Measurements from ENCODE around the gene TMEM45A. TPM values are rescaled to one million over a fixed set of nuclear protein-coding genes. Genes with fewer than 3 reads are reported as not detected.

Gene TMEM45A
- total and polyA plus RNA-seq, 7 donors, result 1.5 to 5.4 (median 1.7) TPM

DNA sequence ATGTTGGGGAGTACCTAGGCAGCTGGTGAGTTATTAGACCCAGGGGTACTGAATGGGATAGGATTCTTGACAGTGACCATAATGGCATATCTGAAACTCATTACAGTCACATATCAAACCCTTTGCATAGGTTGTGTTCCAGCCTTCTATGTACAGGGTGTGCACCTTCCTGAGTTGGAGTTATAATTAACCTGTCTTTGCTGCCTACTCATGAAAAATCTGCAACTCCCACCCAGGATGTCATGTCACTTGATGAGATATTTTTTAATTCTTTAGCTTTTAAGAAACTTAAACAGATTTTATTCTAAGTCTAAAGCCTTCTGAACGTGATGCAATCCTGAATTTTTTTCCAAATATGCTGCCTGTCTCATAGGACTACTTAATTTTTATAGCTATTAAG is 95.8 kb downstream of the TMEM45A start:
- DNase-seq (no peak), ATAC-seq (no peak)
- intact Hi-C loops (cut with DNase I), result loop anchor here in 1 of 2 donors (5.0 kb wide), 1 partner anchor 271 kb away; no protein-coding TSS in a partner anchor
- no peak for TF ChIP-seq CTCF (IDR thresholded peaks at IDR 0.05)
- no peak overlapping the region for H3K4me3 ChIP-seq
- no peaks in the 10 kb centered on the region for H3K4me1 ChIP-seq
- no peak overlapping the region for H3K27ac ChIP-seq
- WGBS, 3 donors, result 70 to 82% (median 81%) methylated on average over 1 of the region's 1 CpG
- no peaks in the 10 kb centered on the region for H3K36me3 ChIP-seq (ENCODE audit: insufficient read depth in 1 of 2, low read depth in 1 of 2)
- no peaks in the 10 kb centered on the region for H3K27me3 ChIP-seq (ENCODE audit: insufficient read depth in 3 of 3, low read length in 2 of 3)
- H3K9me3 ChIP-seq, result no peaks in the 10 kb centered on the region

GRCh38 chr3:100590114-100590839 is 97.9 kb downstream of the TMEM45A start:
- no peak overlapping the region for H3K27ac ChIP-seq
- 22 to 28% (median 28%) methylated on average over 10 of the region's 10 CpGs for WGBS, 3 donors
- no peak for DNase-seq
- no peaks in the 10 kb centered on the region for H3K27me3 ChIP-seq (ENCODE audit: insufficient read depth in 3 of 3, low read length in 2 of 3)
- H3K36me3 ChIP-seq (ENCODE audit: insufficient read depth in 1 of 2, low read depth in 1 of 2), result no peaks in the 10 kb centered on the region
- ATAC-seq, result peak; percentile 81 to 93 (median 83)
- H3K4me1 ChIP-seq, result no peaks in the 10 kb centered on the region
- intact Hi-C loops (cut with DNase I), result loop anchor here (2.0 to 10.0 kb wide), 3 partner anchors 127 to 765 kb away; no protein-coding TSS in a partner anchor
- peak overlapping the region; percentile 32 for H3K4me3 ChIP-seq
- peak; percentile 91 for TF ChIP-seq CTCF (IDR thresholded peaks at IDR 0.05)
- H3K9me3 ChIP-seq, result no peaks in the 10 kb centered on the region

- DNase-seq (no peak), ATAC-seq (no peak)
- no peak for TF ChIP-seq CTCF (IDR thresholded peaks at IDR 0.05)
- H3K4me1 ChIP-seq, result no peaks in the 10 kb centered on the region
- H3K27me3 ChIP-seq (ENCODE audit: insufficient read depth in 3 of 3, low read length in 2 of 3), result no peaks in the 10 kb centered on the region
- H3K9me3 ChIP-seq, result no peaks in the 10 kb centered on the region
- 4 to 28% (median 25%) methylated on average over 1 of the region's 1 CpG for whole genome bisulfite sequencing, 3 donors
- H3K27ac ChIP-seq, result no peak overlapping the region
- no peak overlapping the region for H3K4me3 ChIP-seq
- intact Hi-C loops (cut with DNase I), result loop anchor here (2.0 to 10.0 kb wide), 3 partner anchors 128 to 766 kb away; no protein-coding TSS in a partner anchor
- H3K36me3 ChIP-seq (ENCODE audit: insufficient read depth in 1 of 2, low read depth in 1 of 2), result no peaks in the 10 kb centered on the region
Measured at GRCh38 chr3:100590840-100591147, 98.4 kb downstream of the TMEM45A start.

- intact Hi-C loops (cut with DNase I), result loop anchor here (2.0 to 10.0 kb wide), 3 partner anchors 129 to 767 kb away; no protein-coding TSS in a partner anchor
- no peak for TF ChIP-seq CTCF (IDR thresholded peaks at IDR 0.05)
Measured at GRCh38 chr3:100591411-100591810, 99.0 kb downstream of the TMEM45A start.

More at GRCh38 chr3:100591411-100591810, 99.0 kb downstream of the TMEM45A start:
- ATAC-seq (no peak), DNase-seq (no peak)
- H3K36me3 ChIP-seq (ENCODE audit: insufficient read depth in 1 of 2, low read depth in 1 of 2), result no peaks in the 10 kb centered on the region
- no peaks in the 10 kb centered on the region for H3K27me3 ChIP-seq (ENCODE audit: insufficient read depth in 3 of 3, low read length in 2 of 3)
- H3K27ac ChIP-seq, result no peak overlapping the region
- no peak overlapping the region for H3K4me3 ChIP-seq
- no peaks in the 10 kb centered on the region for H3K9me3 ChIP-seq
- no peaks in the 10 kb centered on the region for H3K4me1 ChIP-seq
- WGBS, 3 donors, result 61 to 82% (median 65%) methylated on average over 3 of the region's 3 CpGs

Data from psoas muscle (tissue), 8 donors.